Fibroblast of skin of scalp (primary cell): ENCODE measurements around the gene SCAP. TPM values are rescaled to one million over a fixed set of nuclear protein-coding genes. Genes with fewer than 3 reads are reported as not detected.
"Not testable (repeated sequence)": the region's sequence is repeated elsewhere in the genome, so short reads cannot be mapped to it uniquely, and the experiment has no call there.

ENCODE experiments used
- DNase-seq: peaks from one replicate; pipeline ENCODE4 v3.0.0-alpha.2; 2013
- polyA plus RNA-seq, 2 experiments: library from polyadenylated mRNA; unstranded; fragments of 120-200 nt; gene quantifications; one replicate each; pipeline ENCODE4 v1.2.1, GENCODE V29; 2013; ENCODE audit not compliant: insufficient read length in 2 of 2

Gene SCAP
- polyA plus RNA-seq (2013, experiment 1 of 2; ENCODE audit: insufficient read length) = 42.0 TPM
- polyA plus RNA-seq (2013, experiment 2 of 2; ENCODE audit: insufficient read length) = 43.0 TPM

DNA sequence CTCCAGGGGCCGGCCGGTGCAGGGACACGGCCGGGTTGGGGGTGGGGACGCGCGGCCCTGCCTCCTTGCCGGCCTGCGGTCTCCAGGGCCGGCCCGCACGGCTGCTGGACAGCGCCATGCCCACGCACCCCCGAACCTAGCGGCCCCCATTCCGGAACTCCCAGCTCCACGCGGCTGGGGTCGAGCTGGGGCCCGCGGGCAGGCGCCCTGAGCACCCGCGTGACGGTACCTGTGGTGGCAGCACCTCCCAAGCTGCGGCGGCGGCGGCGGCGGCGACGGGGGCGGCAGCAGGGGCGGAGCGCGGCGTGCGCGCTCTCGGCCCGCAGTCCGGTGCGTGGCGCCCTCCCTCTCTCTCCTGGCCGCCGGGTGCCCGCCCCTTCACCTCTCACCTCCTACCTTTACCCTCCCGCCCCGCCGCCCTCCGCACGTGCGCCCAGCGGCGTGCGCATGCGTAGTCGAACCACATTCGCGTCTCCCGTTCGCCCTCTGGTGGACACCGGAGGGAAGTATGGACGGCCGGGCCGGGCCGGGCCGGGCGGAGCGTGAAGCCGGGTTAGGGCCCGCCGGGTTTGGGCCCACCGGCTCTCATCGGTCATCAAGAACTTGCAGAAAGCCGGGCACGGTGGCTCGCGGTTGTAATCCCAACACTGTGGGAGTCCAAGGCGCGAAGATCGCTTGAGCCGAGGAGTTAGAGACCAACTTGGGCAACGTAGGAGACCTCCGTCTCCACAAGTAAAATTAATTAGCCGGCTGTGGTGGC, at the start of gene SCAP:
Gene SCAP (minus strand): TSS at position 372 of the 760 bp plus-strand sequence. CDS start 32,948 bp downstream, outside the sequence.
- DNase-seq = peak; percentile 78

DNA sequence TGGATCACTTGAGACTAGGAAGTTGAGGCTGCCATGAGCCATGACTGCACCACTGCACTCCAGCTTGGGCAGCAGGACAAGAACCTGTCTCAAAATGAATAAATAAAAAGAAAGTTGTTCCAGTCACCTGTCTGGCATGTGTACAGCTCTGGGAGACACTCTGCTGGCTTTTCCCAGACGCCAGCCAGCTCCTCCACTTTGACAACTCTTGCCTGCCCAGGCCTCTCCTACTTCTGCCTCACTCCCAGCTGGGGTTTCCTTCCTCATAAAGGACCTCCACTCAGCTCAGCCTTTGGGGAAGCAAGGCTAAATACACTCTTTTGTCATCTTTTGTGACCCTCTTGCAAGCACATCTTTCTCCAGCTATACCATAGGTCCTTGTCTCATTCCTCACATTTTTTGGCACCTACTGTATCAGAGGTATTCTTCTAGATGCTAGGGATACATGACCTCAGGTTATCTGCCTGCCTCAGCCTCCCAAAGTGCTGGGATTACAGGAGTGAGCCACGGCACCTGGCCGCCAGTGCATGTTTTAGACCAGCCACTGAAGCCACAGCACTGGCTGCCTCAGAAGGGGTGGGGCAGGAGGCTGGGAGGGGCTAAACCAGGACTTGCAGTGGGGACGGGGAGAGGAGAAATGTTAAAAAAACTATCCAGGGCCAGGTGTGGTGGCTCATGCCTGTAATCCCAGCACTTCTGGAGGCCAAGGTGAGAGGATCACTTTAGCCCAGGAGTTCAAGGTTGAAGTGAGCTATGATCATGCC, 47.8 kb upstream of the SCAP start:
- no peak for DNase-seq

DNA sequence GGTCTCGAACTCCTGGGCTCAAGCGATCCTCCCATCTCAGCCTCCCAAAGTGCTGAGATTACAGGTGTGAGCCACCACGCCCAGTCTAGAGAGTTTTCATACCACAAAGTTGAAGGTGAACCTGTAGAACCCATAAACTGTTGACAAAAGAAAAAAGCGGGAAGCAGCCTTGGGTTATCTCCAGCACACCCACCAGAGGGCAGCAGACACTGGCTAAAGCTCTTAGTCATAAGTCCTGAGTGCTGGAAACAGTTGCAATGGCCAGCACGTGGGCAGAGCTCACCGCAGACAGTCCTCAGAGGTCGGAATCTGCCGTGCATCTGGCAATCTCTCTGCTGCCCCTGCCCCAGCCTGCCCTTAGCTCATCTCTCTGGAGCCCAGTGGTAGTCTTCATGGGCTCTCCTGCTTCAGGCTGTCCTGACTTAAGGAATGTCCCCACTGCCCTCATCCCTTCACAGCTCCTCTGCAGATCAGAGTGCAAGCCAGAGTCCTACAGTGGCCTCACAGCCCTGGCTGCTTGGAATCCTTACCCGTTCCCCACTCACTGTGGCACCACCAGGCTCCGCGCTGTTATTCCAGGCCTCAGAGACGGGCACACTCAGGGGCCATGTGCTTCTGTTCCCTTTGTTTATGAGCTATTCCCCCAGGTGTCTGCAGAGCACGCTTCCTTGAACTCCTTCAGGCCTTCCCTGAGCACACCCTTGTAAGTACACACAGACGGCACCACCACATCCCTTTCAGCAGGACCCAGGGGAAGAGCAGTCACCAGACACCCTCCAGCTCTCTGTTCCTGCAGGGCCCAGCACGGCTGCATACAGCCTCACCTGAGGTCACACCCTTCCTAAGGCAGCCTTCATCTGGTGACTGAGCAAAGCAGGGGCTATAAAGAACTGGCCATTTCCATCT, 46.6 kb upstream of the SCAP start:
- peak; percentile 87 for DNase-seq

DNA sequence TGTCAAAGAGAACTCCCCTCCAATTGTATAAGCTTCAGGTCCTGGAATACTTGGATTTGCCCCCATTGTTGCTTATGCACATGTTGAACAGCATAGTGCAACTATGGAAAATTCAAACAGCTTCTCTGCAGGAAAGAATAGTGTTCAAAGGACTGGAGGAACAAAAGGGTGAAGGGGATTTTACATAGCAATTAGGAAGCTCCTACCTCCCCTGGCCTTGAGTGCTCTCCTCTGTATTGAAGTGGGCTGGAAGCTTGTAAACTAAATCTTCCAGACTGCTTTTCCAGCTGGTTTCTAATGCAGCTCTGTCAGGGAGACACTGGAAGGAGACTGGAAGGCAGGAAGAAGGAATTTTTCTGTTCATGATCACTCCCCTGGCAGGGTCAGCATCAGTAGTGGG, 45.0 kb upstream of the SCAP start:
- no peak for DNase-seq

DNA sequence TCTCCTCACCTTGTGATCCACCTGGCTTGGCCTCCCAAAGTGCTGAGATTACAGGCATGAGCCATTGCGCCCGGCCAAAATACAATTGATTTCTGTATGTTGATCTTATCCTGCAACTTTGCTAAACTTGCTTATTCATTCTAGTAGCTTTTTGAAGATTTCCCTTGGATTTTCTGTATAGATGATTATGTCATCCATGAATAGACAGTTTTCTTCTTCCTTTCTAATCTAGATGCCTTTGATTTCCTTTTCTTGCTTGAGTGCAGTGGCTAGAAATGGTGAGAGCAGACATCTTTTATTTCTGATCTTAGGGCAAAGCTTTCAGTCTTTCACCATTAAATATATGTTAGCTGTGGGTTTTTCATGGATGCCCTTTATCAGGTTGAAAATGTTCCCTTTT, 42.2 kb upstream of the SCAP start:
- DNase-seq = no peak

DNA sequence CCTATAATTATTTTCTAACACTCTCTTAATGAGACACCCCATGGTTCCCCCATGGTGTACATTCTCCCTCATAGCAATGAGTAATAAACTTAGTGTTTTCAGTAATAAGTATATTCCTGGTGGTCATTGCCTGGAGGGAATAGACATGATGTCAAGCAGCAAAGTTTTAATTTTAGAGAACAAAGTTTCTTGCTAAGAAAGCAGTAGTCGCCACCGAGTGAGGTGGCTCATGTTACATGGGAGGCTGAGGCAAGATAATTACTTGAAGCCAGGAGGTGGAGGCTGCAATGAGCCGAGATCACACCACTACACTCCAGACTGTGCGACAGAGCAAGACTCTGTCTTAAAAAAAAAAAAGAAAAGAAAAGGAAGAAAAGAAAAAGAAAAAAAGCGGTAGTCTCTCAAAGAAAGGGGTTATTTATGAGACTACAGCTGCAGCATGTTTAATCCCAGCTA, 40.2 kb upstream of the SCAP start:
- no peak for DNase-seq

DNA sequence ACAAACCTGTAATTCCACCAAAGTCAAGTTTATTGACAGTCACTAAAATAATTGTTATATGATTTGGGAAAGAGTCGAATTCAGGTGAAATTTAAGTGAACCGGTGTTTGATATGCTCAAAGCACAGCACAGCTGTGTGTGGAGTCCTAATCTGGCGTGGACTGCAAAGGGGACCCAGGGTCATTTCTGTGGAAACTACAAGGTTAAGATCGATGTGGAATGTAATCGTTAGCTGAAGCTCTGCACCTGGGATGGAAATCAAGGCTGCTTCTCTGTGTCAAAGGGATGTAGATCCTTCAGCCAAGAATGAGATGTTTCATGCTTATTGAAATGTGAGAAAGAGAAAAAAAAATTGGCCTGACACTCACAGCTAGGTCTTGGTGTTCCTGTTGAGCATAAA, 39.4 kb upstream of the SCAP start:
- no peak for DNase-seq

DNA sequence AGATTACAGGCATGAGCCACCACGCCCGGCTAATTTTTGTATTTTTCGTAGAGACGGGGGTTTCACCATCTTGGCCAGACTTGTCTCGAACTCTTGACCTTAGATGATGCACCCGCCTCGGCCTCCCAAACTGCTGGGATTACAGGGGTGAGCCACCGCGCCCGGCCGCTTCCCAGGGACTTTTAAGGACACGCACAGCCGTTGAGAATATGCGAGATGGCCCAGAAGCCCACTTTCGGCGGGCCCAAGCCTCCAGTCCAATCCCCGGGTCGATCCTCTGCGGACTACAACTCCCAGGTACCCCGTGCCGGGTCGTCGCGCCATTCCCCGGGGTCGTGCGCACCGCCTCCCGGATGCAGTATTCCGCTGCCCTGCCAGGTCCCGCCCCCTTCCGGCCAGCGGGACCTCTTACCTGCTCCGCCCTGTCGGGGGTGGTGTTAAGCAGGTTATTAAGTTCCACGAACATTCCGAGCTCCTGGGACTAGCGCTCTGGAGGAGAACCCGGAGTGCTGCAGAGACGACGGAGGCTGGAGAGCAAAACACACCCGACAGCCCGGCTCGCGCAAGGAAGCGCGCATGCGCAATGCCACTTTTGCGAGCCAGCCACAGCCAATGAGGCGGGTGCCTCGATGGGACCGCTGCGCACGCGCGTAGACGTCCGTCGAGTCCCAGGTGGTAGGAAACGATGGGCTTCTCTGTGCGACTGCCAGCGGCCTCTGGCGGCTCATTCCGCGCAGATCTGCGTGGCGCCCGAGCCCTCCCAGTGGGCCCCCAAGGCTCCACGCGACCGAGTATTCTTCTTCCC, 37.6 kb upstream of the SCAP start, which contains the start of gene ELP6:
Gene ELP6 (minus strand): TSS at position 588 of the 805 bp plus-strand sequence. CDS start 122 bp downstream, at position 466.
- peak; percentile 97 for DNase-seq

DNA sequence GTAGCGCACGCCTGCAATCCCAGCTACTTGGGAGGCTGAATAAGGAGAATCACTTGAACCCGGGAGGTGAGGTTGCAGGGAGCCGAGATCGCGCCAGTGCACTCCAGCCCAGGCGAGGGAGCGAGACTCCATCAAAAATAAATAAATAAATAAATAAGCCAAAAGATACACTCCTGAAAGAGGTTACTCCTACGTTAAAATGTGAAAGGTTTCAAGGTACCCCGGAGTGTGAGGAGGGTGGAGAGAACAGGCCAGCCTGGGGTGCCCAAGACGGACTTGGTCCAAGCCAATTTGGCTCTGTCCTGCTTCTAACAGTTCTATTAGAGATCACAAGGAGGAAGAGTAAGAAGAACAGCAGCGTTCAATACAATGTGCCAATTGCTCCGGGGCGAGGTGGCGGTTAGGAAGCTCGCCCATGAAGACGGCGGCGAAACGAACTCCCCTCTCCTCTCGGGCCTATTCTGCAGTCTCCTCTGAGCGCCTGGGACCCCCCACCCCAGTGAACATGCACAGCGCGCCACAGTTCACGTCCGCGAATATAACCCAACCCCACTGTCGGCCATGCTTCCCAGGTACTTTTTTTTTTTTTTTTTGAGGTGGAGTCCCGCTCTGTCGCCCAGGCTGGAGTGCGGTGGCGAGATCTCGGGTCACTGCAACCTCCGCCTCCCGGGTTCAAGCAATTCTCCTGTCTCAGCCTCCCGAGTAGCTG, 36.8 kb upstream of the SCAP start:
- DNase-seq = peak; percentile 12

DNA sequence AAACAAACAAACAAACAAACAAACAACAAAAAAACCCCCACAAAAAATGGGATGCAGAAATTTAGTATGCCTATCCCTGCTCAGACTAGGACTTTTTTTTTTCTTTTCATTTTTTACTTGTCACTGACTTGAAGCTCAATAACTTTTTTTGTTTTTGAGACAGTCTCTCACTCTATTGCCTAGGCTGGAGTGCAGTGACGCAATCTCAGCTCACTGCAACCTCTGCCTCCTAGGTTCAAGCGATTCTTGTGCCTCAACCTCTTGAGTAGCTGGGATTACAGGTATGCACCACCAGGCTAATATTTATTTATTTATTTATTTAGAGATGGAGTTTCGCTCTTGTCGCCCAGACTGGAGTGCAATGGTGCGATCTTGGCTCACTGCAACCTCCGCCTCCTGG, 29.5 kb upstream of the SCAP start:
- DNase-seq = not testable (repeated sequence)

DNA sequence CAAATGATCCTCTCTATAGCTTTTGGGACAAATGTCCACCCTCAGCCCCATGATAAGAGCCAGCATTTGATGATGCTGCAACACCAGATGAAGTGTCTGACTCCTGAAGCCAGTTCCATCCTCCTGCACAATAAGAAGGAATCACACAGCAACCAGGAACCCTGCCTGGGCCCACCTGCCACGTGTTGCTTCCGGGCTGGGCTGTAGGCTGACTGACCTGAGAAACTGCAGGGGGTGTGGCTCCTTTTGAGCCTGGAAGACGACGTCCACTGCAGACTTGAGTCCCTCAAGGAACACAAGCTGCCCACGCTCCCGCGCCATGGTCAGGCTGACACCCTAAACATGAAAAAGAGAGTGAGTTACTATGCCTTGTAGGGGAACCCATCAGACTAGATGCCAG, 28.4 kb upstream of the SCAP start:
- DNase-seq = no peak

DNA sequence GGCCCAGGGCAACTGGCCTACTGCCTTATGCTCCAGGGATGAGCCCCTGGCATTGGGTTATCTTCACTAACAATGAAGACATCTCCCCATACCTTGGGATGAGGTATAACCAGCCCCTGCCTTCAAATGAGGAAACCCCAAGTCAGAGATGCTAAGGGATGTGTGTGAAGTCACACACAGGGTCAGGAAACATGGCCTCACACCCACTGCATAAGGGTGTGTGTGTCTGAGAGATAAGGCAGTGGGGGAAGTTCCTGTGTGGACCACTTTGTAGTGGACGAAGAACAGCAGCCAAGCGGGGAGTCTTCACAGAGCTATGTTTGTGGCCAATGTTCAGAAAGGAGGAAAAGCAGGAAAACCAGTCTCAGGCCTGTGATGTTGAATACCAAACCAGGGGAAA, 27.3 kb upstream of the SCAP start:
- no peak for DNase-seq

DNA sequence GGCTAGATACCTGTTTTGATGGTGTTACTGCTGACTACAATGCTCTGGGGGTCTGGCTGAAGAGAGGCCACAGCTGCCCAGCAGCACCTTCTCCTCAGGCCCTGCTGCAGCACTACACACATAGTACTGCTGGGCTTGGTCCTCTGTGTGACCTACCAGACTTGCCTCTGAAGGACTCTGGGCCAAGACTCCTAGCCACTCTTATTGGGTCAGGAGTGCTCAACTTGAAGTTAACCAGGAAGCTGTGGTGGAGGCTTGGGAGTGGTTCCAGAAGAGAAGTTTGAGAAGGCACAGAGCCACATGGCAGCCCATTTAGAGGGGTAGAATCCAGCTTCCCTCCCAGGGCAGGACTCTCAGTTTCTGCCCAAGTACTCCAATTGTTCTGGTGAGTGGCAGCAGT, 21.2 kb upstream of the SCAP start:
- no peak for DNase-seq

DNA sequence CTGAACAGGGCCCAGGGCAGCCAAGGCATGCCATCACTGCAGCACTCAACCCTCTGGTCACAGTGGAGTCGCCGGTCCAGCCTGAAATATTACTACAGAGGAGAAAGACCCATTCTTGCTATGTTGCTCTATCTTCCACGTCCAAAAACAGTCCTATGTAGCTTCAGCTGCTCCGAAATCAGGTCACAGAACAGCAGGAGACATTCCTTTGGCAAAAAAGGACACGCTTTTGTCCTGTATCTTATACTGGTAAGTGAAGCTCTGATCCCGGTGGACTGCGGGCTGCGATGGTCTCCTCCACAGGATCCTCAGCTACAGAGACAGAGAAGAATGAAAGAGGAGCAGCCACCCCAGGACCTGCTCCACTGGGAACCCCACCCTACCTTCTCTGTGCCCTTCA, 20.1 kb upstream of the SCAP start:
- DNase-seq = no peak

DNA sequence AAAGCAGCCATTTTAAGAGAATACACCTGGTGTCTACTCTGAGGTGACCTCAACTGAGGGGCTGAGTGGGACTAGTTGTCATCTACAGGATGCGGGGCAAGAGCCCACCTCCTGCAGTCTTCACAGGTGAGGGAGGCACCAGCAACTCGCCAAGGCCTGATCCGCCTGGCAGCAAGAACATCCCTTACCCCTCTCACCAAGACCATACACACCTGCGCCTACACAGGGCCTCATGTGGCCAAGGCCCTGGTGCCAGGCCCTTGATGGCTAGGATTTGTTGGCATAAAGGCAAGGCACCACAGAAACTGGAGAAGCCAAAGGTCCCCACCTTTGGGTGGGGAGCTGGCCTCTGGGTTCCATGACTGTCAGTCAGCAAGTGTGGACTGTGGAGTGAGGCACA, 19.4 kb upstream of the SCAP start:
- DNase-seq = no peak

DNA sequence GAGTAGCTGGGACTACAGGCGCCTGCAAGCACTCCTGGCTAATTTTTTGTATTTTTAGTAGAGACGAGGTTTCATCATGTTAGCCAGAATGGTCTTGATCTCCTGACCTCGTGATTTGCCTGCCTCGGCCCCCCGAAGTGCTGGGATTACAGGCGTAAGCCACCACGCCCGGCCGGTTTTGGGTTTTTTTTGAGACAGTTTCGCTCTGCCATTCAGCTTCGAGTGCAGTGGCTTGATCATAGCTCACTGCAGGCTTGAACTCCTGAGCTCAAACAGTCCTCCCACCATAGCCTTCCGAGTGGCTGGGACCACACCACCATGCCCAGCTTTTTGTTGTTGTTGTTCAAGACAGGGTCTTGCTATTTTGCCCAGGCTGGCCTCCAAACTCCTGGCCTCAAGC, 16.0 kb upstream of the SCAP start:
- DNase-seq = no peak

DNA sequence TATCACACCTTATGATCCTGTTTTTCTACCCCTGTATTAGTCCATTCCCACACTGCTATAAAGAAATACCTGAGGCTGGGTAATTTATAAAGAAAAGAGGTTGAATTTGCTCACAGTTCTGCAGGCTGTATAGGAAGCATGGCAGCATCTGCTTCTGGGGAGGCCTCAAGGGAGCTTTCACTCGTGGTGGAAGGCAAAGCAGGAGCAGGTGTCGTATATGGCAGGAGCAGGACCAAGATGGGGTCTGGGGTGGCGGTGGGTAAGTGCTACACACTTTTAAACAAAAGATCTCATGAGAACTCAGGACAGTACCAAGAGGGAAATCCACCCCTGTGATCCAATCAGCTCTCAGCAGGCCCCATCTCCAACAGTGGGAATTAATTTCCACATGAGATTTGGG, 15.4 kb upstream of the SCAP start:
- DNase-seq = no peak

DNA sequence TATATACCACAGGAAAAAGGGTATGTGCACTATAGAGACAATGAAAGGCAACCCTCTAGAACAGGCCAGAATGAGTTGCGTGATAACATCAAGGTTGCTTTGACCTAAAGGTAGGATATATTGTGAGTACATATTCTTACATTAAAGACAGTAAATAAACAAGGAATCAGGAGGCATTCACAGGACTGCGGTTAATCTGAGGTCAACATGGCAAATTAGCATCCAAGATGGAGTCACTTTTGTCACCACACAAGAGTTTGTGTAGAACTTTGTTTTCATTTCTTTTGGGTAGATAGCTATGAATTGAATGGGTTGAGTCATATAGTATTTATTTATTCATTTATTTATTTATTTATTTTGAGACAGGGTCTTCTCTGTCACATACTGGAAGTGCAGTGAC, 11.5 kb upstream of the SCAP start:
- no peak for DNase-seq

DNA sequence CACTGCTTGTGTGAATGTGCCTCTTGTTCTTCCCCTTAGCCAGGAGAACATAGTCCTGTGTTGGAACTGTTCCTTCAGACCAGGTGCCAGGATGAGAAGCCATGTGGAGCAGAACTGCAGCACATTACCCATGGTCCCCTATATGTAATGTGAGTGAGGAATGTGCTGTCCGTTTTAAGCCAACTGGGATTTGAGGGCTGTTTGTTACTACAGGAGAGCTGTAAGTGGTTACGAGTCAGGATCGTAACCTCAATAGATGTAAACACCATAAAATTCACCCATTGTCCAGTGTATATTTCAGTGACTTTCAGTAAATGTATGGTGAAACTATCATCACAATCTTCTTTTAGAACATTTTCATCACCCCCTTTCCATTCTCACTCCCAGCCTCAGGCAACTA, 10.1 kb upstream of the SCAP start:
- DNase-seq = no peak

DNA sequence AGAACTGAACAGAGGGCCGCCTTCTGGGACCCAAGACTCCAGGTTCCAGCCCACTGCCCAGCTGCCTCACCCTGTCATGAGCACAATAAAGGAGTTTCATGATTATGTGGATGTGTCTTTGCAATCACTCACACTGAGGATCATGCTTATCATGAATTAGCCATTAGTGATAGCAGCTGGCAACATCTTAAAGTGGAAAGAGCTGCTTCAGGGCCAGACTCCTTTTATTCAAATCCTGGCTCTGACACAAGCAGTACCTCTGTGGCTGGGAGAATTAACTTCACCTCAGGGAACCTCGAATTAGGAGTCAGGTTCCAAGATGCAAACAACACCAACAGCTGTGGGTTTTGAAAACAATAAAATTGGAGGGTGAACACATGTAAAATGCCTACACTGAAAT, 6.6 kb upstream of the SCAP start:
- no peak for DNase-seq

DNA sequence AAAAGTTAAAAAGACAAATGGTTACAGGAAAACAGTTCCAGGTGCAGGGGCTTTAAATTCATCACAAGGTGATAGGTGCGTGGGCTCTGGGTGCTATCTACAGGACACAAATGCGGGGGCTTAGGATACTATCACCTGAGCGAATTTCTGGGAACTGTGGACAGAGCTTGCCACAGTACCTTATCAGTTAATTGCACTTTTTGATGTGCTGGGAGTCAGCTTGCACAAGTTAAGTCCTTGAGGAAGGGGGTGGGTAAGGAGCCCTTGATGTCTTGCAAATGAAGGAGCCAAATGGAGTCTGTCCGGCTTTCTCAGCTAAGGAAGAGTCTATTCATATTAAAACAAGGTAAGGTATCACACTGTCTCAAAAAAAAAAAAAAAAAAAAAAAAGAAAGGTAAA, 6.0 kb upstream of the SCAP start:
- DNase-seq = not testable (repeated sequence)
